Measurements from ENCODE around the gene ZNF362. TPM values are rescaled to one million over a fixed set of nuclear protein-coding genes. Genes with fewer than 3 reads are reported as not detected.
"Not testable (repeated sequence)": the region's sequence is repeated elsewhere in the genome, so short reads cannot be mapped to it uniquely, and the experiment has no call there.

ZNF362 gene
- total RNA-seq = 26.7 and 29.3 TPM in 2 replicates

DNA sequence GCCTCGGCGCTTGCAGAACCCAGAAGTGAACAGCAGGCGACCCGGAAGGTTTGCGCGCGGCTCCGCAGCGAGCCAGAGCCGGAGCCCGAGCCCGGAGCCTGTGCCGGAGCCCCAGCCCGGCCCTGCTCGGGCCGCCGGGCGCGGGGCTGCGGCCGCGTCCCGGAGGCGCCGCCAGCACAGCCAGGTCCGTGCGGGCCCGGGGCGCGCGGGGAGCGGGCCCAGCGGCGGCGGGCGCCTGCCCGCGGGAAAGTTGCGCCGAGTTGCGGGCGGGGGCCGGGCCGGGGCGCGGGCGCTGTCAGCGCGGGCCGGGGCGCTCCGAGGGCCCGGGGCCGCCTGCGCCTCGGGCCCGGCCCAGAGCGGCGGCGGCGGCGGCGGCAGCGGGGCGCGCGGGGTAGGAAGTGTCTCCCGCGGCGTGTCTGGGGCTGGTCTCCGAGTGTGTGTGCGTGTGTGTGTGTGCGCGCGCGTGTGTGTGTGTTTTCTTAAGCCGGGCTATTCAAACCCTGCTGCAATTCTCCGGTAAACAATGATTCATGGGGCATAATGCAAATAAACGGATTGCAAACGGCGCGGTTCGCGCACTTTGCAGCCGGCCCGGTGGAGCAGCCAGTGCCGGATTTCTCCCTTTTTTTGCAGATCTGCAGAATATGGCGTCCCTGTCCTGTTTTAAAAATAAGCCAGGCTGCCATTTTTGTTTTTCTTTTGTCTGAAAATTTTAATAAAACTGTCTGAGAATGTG is at the start of gene ZNF362:
Gene ZNF362, plus strand, starts transcription at position 22 of the 736 bp plus-strand sequence. CDS start 14,083 bp downstream, outside the sequence.
- intact Hi-C loops (cut with micrococcal nuclease) = loop anchor here (1.0 to 2.0 kb wide), 2 partner anchors 76 to 129 kb away; no protein-coding TSS in a partner anchor

DNA sequence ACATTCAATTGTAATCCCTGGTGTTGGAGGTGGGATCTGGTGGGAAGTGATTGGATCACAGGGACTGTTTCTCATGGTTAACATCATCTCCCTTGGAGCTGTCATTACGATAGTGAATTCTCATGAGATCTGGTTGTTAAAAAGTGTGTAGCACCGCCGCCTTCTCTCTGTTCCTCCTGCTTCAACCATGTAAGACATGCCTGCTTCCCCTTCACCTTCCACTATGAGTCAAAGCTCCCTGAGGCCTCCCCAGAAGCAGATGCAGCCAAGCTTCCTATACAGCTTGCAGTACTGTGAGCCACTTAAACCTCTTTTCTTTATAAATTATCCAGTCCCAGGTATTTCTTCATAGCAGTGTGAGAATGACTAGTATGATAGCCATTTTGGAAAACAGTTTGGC is 44.3 kb upstream of the ZNF362 start:
- intact Hi-C loops (cut with micrococcal nuclease) = no loop called here

- intact Hi-C loops (cut with micrococcal nuclease) = no loop called here
Measured at GRCh38 chr1:33219886-33220661, 36.2 kb upstream of the ZNF362 start.

GRCh38 chr1:33220676-33221384 is 35.5 kb upstream of the ZNF362 start:
- intact Hi-C loops (cut with micrococcal nuclease) = no loop called here

DNA sequence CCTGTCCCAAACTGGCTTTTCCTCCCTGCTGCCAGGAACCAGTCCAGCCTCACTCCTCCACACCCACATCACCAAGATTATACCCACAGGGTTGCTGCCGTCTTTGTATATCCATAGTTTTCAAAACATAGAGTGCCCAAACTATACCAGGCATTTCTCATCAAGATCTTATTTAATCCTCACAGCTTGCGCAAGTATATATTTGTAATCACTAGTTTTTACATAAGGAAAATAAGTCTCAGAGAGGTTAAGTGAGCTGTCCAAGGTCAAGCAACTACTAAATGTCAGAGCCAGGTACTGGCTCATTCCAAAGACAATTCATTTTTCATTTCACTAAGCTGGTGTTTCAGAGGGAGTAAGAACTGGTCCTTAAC is 34.9 kb upstream of the ZNF362 start:
- intact Hi-C loops (cut with micrococcal nuclease) = no loop called here

DNA sequence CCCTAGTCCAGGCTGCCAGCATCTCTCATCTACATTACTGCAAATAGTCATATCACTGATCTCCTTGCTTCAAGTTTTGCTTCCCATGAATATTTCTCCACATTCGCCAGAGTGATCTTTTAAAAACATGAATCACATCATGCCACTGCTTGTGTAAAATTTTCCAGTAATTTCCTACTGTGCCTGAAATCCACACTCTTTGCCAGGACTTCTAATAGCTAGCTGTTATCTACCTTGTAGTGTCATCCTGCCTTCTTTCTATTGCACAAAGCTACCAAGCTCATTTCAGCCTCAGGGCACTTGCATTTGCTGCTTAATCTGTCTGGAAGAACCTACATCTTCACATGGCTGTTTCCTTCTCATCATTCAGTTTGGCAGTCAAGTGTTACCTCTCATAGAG is 33.9 kb upstream of the ZNF362 start:
- intact Hi-C loops (cut with micrococcal nuclease) = no loop called here

DNA sequence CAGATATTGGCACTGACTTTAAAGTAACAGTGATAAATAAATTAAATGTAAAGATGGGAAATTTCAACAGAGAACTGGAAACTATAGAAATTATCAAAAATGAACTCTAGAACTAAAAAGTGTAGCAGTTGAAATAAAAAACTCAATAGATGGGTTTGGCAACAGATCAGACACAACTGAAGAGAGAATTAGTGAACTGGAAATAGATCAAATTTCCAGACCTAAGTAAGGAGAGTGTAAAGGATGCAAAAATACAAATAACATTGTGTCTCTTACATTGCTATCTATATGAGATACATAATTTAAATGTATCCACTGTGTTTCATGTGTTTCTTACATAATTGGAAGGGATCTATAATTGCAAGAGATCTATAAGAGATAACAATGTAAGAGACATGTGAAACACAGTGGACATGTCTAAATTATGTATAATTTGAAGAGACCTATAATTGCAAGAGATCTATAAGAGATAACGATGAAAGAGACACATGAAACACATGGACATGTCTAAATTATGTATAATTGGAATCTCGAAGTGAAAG is 32.1 kb upstream of the ZNF362 start:
- intact Hi-C loops (cut with micrococcal nuclease) = no loop called here

- intact Hi-C loops (cut with micrococcal nuclease) = no loop called here
Measured at GRCh38 chr1:33225586-33225985, 30.7 kb upstream of the ZNF362 start.

GRCh38 chr1:33228935-33229487 is 27.3 kb upstream of the ZNF362 start:
- intact Hi-C loops (cut with micrococcal nuclease) = no loop called here

GRCh38 chr1:33231166-33231565 is 25.1 kb upstream of the ZNF362 start:
- intact Hi-C loops (cut with micrococcal nuclease) = no loop called here

- intact Hi-C loops (cut with micrococcal nuclease) = no loop called here
Measured at GRCh38 chr1:33232716-33233115, 23.6 kb upstream of the ZNF362 start.

DNA sequence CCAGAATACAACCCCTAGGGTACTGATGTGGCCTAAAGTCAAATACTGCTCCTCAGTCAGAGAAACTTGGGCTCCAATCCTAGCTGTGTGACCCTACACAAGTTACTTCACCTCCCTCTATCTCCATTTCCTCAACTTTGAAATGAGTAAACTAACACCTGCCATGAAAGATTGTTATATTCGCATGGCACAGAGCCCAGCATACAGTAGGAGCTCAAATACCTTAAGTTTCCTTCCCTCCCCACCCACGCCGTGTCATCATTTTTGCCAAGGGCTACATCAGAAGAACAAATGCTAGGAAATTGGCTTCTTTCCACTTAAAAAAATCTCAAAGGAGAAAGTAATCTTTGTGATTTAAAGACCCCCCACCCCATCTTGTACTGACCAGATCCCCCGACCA is 22.2 kb upstream of the ZNF362 start:
- intact Hi-C loops (cut with micrococcal nuclease) = no loop called here

GRCh38 chr1:33234588-33234990 is 21.7 kb upstream of the ZNF362 start:
- intact Hi-C loops (cut with micrococcal nuclease) = no loop called here

GRCh38 chr1:33235521-33235920 is 20.8 kb upstream of the ZNF362 start:
- intact Hi-C loops (cut with micrococcal nuclease) = no loop called here

GRCh38 chr1:33236498-33236897 is 19.8 kb upstream of the ZNF362 start:
- intact Hi-C loops (cut with micrococcal nuclease) = no loop called here

DNA sequence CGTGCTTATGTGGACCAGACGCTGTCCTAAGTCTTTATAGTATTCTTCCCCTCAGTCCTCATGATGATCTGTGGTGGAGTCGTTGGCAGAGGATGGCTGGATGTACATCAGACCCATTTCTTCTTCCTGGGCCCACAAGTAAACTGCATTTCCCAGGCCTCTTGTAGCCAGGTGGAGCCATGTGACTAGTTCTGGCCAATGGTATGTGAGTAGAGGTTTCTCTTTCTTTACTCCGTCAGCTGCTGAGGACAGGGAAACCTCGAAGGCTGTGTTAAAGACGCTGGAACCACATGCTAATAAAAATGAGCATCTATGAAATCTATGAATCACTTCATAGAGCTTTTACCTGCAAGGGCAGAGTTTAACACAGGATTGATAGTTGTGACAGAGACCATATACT is 18.7 kb upstream of the ZNF362 start:
- intact Hi-C loops (cut with micrococcal nuclease) = no loop called here

- intact Hi-C loops (cut with micrococcal nuclease) = not testable (repeated sequence)
Measured at GRCh38 chr1:33238194-33238724, 18.0 kb upstream of the ZNF362 start.

GRCh38 chr1:33239410-33239809 is 16.9 kb upstream of the ZNF362 start:
- intact Hi-C loops (cut with micrococcal nuclease) = not testable (repeated sequence)

DNA sequence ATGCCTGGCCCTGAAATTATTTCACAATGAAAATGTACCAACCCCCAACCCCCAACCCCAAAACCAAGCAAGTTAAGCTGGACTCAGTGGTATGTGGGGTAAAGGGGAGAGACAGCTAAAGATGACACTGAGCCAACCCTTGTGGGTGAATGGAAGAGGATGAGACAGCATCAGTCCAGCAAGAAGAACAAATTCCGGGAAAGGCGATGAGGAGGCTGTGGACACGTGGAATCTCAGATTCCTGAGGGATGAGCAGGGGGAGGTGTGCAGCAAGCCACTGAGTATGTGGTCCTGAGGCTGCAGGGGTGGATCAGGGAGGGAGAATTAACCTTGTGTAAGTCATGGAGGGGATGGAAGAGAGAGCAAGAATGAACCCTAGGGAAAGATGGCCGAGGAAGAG is 14.4 kb upstream of the ZNF362 start:
- intact Hi-C loops (cut with micrococcal nuclease) = no loop called here

DNA sequence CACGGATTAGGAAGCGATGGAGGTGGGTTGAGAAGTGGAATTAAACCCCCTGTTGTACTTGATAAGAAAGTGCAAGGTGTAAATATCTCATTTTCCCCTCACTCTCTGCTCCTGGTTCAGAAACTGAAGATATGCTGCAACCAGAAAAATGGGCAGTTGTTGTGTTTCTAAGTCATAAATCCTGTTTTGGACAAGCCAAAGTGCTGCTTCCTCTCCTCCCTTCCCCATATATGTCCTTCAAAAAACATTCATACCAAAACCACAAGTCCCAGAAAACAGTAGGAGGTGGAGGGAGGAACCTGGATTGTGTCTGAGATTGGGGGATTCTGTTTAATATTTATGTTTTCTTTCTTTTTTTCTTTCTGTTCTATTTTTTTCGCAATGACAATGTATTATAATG is 13.6 kb upstream of the ZNF362 start:
- intact Hi-C loops (cut with micrococcal nuclease) = no loop called here

GRCh38 chr1:33244143-33244808 is 12.0 kb upstream of the ZNF362 start:
- intact Hi-C loops (cut with micrococcal nuclease) = no loop called here
